PC-3 (cell line): ENCODE data around the gene TDRD15. TPM values are rescaled to one million over a fixed set of nuclear protein-coding genes. Genes with fewer than 3 reads are reported as not detected.

Experiments used
- ATAC-seq: fragments of 200-7000 bp; cut with Tn5 transposase; 2 replicates; pipeline ENCODE4 v1.9.1; 2020; ENCODE audit warnings: mild to moderate bottlenecking, moderate library complexity
- BruUV-seq: library from RNA; stranded (reverse); fragments of 400-500 nt; replicated peaks from 2 replicates; lab custom pipeline; 2021; lab: Mats Ljungman, UMichigan
- CTCF ChIA-PET: fragments of 300-600 bp; sonication (Branson Sonifier 250); formaldehyde crosslinking; loops from one replicate; lab custom pipeline; 2022; ENCODE audit warnings: antibody characterized with exemption; lab: Charles Lee
- POLR2A ChIA-PET: fragments of 300-600 bp; sonication (Branson Sonifier 250); formaldehyde crosslinking; loops from one replicate; lab custom pipeline; 2022; ENCODE audit warnings: antibody characterized with exemption; ENCODE audit not compliant: unreplicated experiment; lab: Charles Lee
- DNase-seq: peaks from one replicate; pipeline ENCODE4 v3.0.0-alpha.2; 2015
- H2AFZ ChIP-seq: fragments of 300-600 bp; sonication (generic); 2 replicates; pipeline ENCODE4 v1.6.0; 2016; ENCODE audit warnings: antibody characterized with exemption, low read length
- H3F3A ChIP-seq: fragments of 300-600 bp; sonication (generic); one replicate; pipeline ENCODE4 v1.6.0; 2017; ENCODE audit warnings: antibody characterized with exemption, low read length, control low read depth, mild to moderate bottlenecking; ENCODE audit not compliant: unreplicated experiment
- H3K27ac ChIP-seq: fragments of 300-600 bp; sonication (generic); 2 replicates; pipeline ENCODE4 v1.5.1; 2016; ENCODE audit warnings: mild to moderate bottlenecking, low read length
- H3K27me3 ChIP-seq: fragments of 300-600 bp; sonication (generic); 2 replicates; pipeline ENCODE4 v1.6.1; 2016; ENCODE audit warnings: low read length, mixed read lengths
- H3K36me3 ChIP-seq: fragments of 300-600 bp; sonication (generic); 2 replicates; pipeline ENCODE4 v1.6.1; 2016; ENCODE audit warnings: low read depth, mixed run types, low read length, mixed read lengths
- H3K4me1 ChIP-seq: fragments of 300-600 bp; sonication (generic); 2 replicates; pipeline ENCODE4 v1.5.1; 2016; ENCODE audit warnings: low read length; ENCODE audit not compliant: insufficient read depth
- H3K4me2 ChIP-seq: fragments of 300-600 bp; sonication (generic); 2 replicates; pipeline ENCODE4 v1.6.0; 2016; ENCODE audit warnings: low read length
- H3K4me3 ChIP-seq: fragments of 300-600 bp; sonication (generic); 2 replicates; pipeline ENCODE4 v1.5.1; 2016; ENCODE audit warnings: mild to moderate bottlenecking, low read length, mixed read lengths
- H3K79me2 ChIP-seq: fragments of 300-600 bp; sonication (generic); 2 replicates; pipeline ENCODE4 v1.6.1; 2017; ENCODE audit warnings: low read length, mixed read lengths
- H3K9ac ChIP-seq: fragments of 300-600 bp; sonication (generic); 2 replicates; pipeline ENCODE4 v1.6.0; 2016; ENCODE audit warnings: mild to moderate bottlenecking, low read length
- H3K9me2 ChIP-seq: fragments of 300-600 bp; sonication (generic); replicated peaks from 2 replicates; pipeline ENCODE4 v1.6.1; 2016; ENCODE audit warnings: mixed run types, low read length, mixed read lengths
- H3K9me3 ChIP-seq: fragments of 300-600 bp; sonication (generic); 2 replicates; pipeline ENCODE4 v1.6.1; 2016; ENCODE audit warnings: low read length, mixed read lengths
- H4K20me1 ChIP-seq: fragments of 300-600 bp; sonication (generic); 2 replicates; pipeline ENCODE4 v1.6.1; 2016; ENCODE audit warnings: low read length, mixed read lengths
- EZH2 ChIP-seq: fragments of 300-600 bp; sonication (generic); IDR thresholded peaks from one replicate; pipeline ENCODE4 v1.6.1; 2017; ENCODE audit warnings: antibody characterized with exemption, mild to moderate bottlenecking, low read length; ENCODE audit not compliant: unreplicated experiment
- EZH2phosphoT487 ChIP-seq: fragments of 300-600 bp; sonication (generic); IDR thresholded peaks from 2 replicates; pipeline ENCODE4 v1.6.1; 2018; ENCODE audit warnings: mild to moderate bottlenecking, antibody characterized with exemption, low read length, borderline replicate concordance
- intact Hi-C: fragments of 100-400 bp; cut with micrococcal nuclease; formaldehyde crosslinking; loops from 2 replicates; pipeline ENCODE4 v1.9.0; 2023
- total RNA-seq: library from RNA; depleted of rRNA; stranded (reverse); fragments of >200 nt; gene quantifications from 2 replicates; pipeline ENCODE4 v1.2.3, GENCODE V29; 2014
- TF ChIP-seq, protein P1 (sequence below): fragments of 300-600 bp; sonication (generic); conservative IDR thresholded peaks from 2 replicates; pipeline ENCODE4 v1.5.1; 2017; ENCODE audit warnings: antibody characterized with exemption, low read depth, mild to moderate bottlenecking, low read length

The TDRD15 gene
- total RNA-seq, 1 experiment from 2014 or later: not detected

DNA sequence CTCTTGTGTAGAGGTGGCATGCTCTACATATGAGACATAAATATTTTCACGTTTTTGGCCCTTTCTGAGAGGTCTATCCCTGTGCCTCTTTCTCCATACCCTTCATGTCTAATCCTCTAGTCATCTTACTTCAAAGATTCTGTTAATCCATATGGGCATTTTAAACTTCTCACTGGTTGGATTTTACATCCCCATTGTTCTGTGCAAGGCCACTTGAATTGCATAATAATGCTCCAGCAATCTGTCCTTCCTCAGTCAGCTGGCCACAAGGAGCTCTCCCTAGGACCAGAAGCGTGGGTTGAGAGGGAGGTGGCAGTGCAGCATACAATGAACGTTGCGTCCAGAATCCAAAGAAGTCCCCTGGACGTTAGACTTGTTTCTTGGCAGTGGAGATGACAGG lies 58.2 kb downstream of the TDRD15 start:
- no peak for ATAC-seq
- Histone ChIP-seq H2AFZ (no peak overlapping the region), H3K27me3 (no peaks in the 10 kb centered on the region), H3K9me3 (no peaks in the 10 kb centered on the region), H3K4me1 (no peaks in the 10 kb centered on the region), H3K9ac (no peak overlapping the region), H3K4me3 (no peak overlapping the region), H4K20me1 (no peaks in the 10 kb centered on the region), H3K36me3 (no peaks in the 10 kb centered on the region), H3K27ac (no peak overlapping the region), H3K9me2 (no peaks in the 10 kb centered on the region), H3K4me2 (no peak overlapping the region), H3K79me2 (no peaks in the 10 kb centered on the region), H3F3A (no peaks in the 10 kb centered on the region)
- DNase-seq: no peak
- CTCF ChIA-PET: no interaction called here
- POLR2A ChIA-PET: no interaction called here
- intact Hi-C loops: no loop called here
- TF ChIP-seq EZH2 (no peak), EZH2phosphoT487 (no peak)
- TF ChIP-seq, protein P1, sequence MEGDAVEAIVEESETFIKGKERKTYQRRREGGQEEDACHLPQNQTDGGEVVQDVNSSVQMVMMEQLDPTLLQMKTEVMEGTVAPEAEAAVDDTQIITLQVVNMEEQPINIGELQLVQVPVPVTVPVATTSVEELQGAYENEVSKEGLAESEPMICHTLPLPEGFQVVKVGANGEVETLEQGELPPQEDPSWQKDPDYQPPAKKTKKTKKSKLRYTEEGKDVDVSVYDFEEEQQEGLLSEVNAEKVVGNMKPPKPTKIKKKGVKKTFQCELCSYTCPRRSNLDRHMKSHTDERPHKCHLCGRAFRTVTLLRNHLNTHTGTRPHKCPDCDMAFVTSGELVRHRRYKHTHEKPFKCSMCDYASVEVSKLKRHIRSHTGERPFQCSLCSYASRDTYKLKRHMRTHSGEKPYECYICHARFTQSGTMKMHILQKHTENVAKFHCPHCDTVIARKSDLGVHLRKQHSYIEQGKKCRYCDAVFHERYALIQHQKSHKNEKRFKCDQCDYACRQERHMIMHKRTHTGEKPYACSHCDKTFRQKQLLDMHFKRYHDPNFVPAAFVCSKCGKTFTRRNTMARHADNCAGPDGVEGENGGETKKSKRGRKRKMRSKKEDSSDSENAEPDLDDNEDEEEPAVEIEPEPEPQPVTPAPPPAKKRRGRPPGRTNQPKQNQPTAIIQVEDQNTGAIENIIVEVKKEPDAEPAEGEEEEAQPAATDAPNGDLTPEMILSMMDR: no peak
- no TSS peak for BruUV-seq

DNA sequence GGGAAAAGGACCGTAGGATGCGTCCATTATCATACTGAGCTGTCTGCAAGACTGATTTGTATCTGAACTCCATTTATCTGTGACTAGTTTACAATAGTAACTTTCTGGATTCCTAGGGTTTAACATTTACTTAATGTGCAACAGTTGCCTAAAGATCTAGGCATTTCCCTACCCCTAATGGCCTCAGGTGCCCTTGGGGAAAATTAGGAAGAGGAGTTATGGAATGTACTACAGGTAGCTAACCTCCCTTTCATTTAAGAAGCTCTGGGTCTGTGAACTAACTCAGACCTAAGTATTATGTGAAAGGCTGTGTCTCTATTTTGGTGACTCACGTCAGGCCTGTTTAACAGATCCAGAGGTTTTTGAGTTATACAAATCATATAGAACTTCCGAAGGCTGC lies 59.5 kb downstream of the TDRD15 start:
- H3K27me3 ChIP-seq: no peaks in the 10 kb centered on the region
- BruUV-seq: no TSS peak
- no peak overlapping the region for H3K4me2 ChIP-seq
- no peaks in the 10 kb centered on the region for H4K20me1 ChIP-seq
- no peaks in the 10 kb centered on the region for H3K79me2 ChIP-seq
- H3K27ac ChIP-seq: no peak overlapping the region
- ChIA-PET CTCF (no interaction called here), POLR2A (no interaction called here)
- H3K9ac ChIP-seq: no peak overlapping the region
- ATAC-seq: no peak
- H3K9me3 ChIP-seq: no peaks in the 10 kb centered on the region
- TF ChIP-seq EZH2: no peak
- TF ChIP-seq EZH2phosphoT487: no peak
- TF ChIP-seq, protein P1: no peak
- H3K36me3 ChIP-seq: no peaks in the 10 kb centered on the region
- H3F3A ChIP-seq: no peaks in the 10 kb centered on the region
- intact Hi-C loops: no loop called here
- H3K4me3 ChIP-seq: no peak overlapping the region
- H3K4me1 ChIP-seq: no peaks in the 10 kb centered on the region
- no peak overlapping the region for H2AFZ ChIP-seq
- no peak for DNase-seq
- H3K9me2 ChIP-seq: no peaks in the 10 kb centered on the region

DNA sequence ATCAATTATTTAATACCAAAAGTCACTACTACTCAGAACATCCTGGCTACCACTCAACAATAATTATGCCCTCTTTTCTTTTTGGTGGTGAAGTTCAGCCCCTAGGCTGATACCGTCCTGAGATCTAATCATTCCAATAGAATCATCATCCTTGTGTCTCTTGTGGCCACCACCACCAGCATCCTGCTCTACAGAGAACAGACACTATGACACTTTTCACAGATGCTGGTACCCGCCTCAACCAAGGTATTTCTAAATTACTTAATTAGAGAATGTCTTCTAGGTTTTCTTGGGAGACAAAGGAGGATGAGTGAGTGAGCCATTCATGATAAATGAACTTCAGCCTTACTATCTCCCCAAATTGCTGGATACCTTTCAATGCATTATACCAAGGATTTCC lies 60.0 kb downstream of the TDRD15 start:
- ATAC-seq (no peak), DNase-seq (no peak)
- no peaks in the 10 kb centered on the region for H4K20me1 ChIP-seq
- intact Hi-C loops: no loop called here
- no peaks in the 10 kb centered on the region for H3K9me3 ChIP-seq
- no peak overlapping the region for H3K27ac ChIP-seq
- POLR2A ChIA-PET: no interaction called here
- H3F3A ChIP-seq: no peaks in the 10 kb centered on the region
- CTCF ChIA-PET: no interaction called here
- BruUV-seq: no TSS peak
- H3K9me2 ChIP-seq: no peaks in the 10 kb centered on the region
- H3K4me3 ChIP-seq: no peak overlapping the region
- H3K4me1 ChIP-seq: no peaks in the 10 kb centered on the region
- H3K79me2 ChIP-seq: no peaks in the 10 kb centered on the region
- no peaks in the 10 kb centered on the region for H3K27me3 ChIP-seq
- no peak overlapping the region for H2AFZ ChIP-seq
- no peaks in the 10 kb centered on the region for H3K36me3 ChIP-seq
- H3K4me2 ChIP-seq: no peak overlapping the region
- no peak for TF ChIP-seq EZH2
- no peak for TF ChIP-seq EZH2phosphoT487
- TF ChIP-seq, protein P1: no peak
- H3K9ac ChIP-seq: no peak overlapping the region
